ENCODE measurements around the gene GABRR1. TPM values are rescaled to one million over a fixed set of nuclear protein-coding genes. Genes with fewer than 3 reads are reported as not detected.
"Not testable (repeated sequence)": the region's sequence is repeated elsewhere in the genome, so short reads cannot be mapped to it uniquely, and the experiment has no call there.

Gene GABRR1
- total RNA-seq, 2 donors from 2014 or later = not detected

DNA sequence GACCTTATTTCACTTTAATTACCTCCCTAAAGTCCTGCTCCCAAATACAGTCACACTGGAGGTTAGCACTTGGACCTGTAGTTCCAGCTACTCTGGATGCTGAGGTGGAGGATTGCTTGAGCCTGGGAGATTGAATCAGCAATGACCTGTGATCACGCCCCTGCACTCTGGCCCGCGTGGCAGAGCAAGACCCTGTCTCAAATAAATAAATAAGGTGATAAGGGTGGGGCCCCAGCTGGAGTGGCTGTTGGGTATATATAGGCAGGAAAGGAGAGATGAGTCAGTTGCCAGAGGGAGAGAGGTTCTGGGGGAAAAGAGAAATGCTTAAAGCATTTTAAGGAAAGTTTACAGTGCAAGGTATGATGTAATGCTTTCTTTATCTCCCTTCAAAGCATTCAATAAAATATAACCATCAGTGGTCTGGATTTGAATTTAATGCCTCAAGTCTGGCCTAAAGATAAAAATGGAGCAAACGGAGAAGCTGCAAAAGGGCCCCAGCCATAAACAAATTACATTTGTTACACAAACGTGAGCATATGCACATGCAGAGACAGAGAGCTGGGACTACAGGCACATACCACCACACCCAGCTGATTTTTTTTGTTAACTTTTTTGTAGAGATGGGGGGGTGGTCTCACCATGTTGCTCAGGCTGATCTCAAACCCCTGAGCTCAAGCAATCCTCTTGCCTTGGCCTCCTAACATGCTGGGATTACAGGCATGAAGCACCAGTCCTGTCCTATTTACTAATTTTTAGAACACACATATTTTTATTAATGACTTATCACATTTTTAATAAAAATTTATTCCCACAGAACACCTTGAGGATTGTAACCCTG lies 77.4 kb downstream of the GABRR1 start:
- no peaks in the 10 kb centered on the region for H3K27me3 Mint-ChIP-seq
- H3K27ac Mint-ChIP-seq = no peak overlapping the region
- ATAC-seq = no peak
- H3K36me3 Mint-ChIP-seq = no peaks in the 10 kb centered on the region
- H3K4me1 Mint-ChIP-seq (ENCODE audit: low read depth in 2 of 2) = peaks cover 0 to 13% of the 10 kb centered on the region in 2 donors
- H3K9me3 Mint-ChIP-seq = no peaks in the 10 kb centered on the region
- DNase-seq (ENCODE audit: low spot score) = no peak
- no peak overlapping the region for H3K4me3 Mint-ChIP-seq

DNA sequence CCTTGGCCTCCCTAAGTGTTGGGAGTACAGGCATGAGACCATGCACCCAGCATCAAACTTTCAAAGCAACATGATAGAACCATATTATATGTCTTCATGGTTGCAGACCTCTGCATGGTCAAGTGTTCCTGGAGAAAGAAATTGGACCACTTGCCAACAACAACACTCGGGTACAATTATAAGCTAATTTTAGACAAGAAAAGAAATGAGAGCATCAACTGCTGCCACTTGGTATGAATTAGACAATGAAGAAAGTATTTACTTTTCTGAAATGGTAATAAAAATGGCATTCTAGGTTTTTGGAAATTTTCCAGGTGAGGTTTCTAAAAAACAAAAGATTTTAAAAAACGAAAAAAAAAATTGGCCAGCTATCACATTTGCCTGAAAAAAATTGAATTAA lies 79.0 kb downstream of the GABRR1 start:
- Mint-ChIP-seq H3K27ac (no peak overlapping the region), H3K27me3 (no peaks in the 10 kb centered on the region), H3K36me3 (no peaks in the 10 kb centered on the region), H3K4me1 (ENCODE audit: low read depth in 2 of 2) (no peaks in the 10 kb centered on the region), H3K4me3 (no peak overlapping the region), H3K9me3 (no peaks in the 10 kb centered on the region)
- ATAC-seq (no peak), DNase-seq (ENCODE audit: low spot score) (no peak)

DNA sequence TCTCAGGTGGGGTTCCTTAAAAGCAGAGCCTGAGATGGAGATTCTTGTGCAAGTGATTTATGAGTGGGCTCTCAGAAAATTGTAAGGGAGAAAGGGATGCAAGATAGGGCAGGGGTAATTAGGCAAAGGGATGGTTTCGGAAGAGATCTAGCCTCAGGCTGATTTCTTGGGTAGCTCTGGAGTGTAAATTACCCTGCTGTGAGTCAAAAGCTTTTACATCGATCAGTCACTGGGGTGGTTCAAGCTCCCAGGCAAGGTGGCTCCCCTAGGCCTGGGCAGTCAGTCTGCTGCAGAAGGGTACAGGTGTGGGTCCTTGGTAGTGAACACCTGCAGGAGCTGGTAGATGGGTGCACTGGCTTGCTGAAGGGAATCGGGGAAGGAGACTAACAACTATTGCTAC lies 82.4 kb downstream of the GABRR1 start:
- ATAC-seq (no peak), DNase-seq (ENCODE audit: low spot score) (no peak)
- H3K27me3 Mint-ChIP-seq = no peaks in the 10 kb centered on the region
- H3K9me3 Mint-ChIP-seq = no peaks in the 10 kb centered on the region
- no peak overlapping the region for H3K4me3 Mint-ChIP-seq
- H3K27ac Mint-ChIP-seq = no peak overlapping the region
- H3K4me1 Mint-ChIP-seq (ENCODE audit: low read depth in 2 of 2) = no peaks in the 10 kb centered on the region
- H3K36me3 Mint-ChIP-seq = no peaks in the 10 kb centered on the region

DNA sequence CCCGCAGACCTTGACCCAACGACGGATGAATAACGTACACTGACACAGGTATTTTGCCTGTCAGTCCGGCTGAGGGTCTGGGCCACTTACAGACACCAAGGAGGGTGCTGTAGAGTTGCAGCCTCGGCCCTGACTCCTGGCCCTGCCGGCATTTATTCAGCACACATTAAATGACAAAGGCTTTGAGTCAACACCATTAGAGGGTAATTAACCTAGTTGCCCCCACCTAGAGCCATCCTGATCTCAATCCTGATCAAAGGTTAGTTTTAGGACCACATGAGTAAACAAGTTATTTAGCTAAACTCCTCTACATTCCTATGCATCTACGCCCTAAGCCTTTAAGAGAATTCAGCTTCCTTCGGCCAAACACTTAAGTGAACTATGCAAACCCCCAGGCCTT lies 83.2 kb downstream of the GABRR1 start:
- DNase-seq (ENCODE audit: low spot score) = no peak
- Mint-ChIP-seq H3K27me3 (no peaks in the 10 kb centered on the region), H3K4me3 (no peak overlapping the region), H3K9me3 (no peaks in the 10 kb centered on the region), H3K36me3 (no peaks in the 10 kb centered on the region), H3K27ac (no peak overlapping the region), H3K4me1 (ENCODE audit: low read depth in 2 of 2) (no peaks in the 10 kb centered on the region)
- no peak for ATAC-seq

DNA sequence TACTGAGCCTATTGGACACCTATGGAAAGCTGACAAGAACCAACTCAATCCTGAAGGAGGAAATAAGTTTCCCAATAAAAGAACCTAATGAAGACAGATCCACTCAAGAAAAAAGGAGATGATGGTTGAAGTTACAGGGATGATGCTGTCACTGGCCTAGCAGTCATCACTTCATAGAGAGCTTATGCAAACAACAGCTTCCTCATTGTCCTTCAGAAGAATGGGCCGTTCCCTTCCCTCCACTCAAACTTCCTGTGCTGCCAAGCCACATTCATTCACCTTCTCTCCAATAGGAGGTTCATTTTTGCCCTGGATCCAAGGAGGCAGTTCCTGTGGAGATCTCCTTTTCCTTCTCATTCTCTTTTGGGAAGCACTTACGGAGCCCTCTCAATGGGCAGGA lies 85.1 kb downstream of the GABRR1 start:
- ATAC-seq (no peak), DNase-seq (ENCODE audit: low spot score) (no peak)
- no peaks in the 10 kb centered on the region for H3K27me3 Mint-ChIP-seq
- H3K36me3 Mint-ChIP-seq = peaks cover 6% of the 10 kb centered on the region
- no peaks in the 10 kb centered on the region for H3K9me3 Mint-ChIP-seq
- peaks cover 0 to 6% of the 10 kb centered on the region in 2 donors for H3K4me1 Mint-ChIP-seq (ENCODE audit: low read depth in 2 of 2)
- no peak overlapping the region for H3K4me3 Mint-ChIP-seq
- no peak overlapping the region for H3K27ac Mint-ChIP-seq

DNA sequence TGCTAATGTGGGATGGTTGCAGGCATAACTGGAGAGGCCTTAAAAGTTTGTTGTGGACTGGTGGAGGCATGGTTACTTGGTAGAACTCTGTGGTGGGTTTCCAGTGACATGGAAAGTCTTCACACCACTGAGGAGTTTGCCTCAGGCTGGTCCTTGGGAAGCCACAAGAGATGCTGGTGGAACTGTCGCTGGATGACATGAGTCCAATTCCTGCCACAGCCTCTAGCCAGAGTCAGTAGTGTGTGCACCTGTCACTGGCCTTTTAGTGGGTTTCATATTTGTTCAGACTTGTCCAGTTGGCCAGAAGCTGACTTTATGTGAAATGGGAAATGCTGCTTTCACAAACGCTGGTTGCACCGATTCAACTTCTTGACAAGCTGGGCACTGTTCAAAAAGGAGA lies 85.6 kb downstream of the GABRR1 start:
- Mint-ChIP-seq H3K27ac (no peak overlapping the region), H3K27me3 (no peaks in the 10 kb centered on the region), H3K36me3 (peaks cover 6% of the 10 kb centered on the region), H3K4me1 (ENCODE audit: low read depth in 2 of 2) (peaks cover 0 to 6% of the 10 kb centered on the region in 2 donors), H3K4me3 (no peak overlapping the region), H3K9me3 (no peaks in the 10 kb centered on the region)
- DNase-seq (ENCODE audit: low spot score) (no peak), ATAC-seq (no peak)

DNA sequence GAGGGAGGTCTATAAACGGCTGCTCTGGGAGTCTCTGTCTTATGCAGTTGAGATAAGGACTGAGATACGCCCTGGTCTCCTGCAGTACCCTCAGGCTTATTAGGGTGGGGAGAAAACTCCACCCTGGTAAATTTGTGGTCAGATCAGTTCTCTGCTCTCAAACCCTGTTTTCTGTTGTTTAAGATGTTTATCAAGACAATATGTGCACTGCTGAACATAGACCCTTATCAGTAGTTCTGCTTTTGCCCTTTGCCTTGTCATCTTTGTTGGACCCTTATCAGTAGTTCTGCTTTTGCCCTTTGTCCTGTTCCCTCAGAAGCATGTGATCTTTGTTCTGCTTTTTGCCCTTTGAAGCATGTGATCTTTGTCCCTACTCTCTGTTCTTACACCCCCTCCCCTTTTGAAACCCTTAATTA lies 88.9 kb downstream of the GABRR1 start:
- H3K4me1 Mint-ChIP-seq (ENCODE audit: low read depth in 2 of 2); H3K4me3 Mint-ChIP-seq; DNase-seq (ENCODE audit: low spot score); ATAC-seq; H3K27ac Mint-ChIP-seq; H3K27me3 Mint-ChIP-seq; H3K9me3 Mint-ChIP-seq; H3K36me3 Mint-ChIP-seq: not testable (repeated sequence)

Other genes starting within 250 kb of the GABRR1 start
- 100 to 1,000 TPM in 1 of 2 donors, 10 to 100 TPM in 1; 38.2 to 102 TPM for gene PNRC1, start 136.6 kb downstream of the GABRR1 start, total RNA-seq
- gene SRSF12, start 99.3 kb downstream of the GABRR1 start, total RNA-seq = under 1 TPM; 0.14 to 0.17 TPM
- gene PM20D2, start 71.3 kb downstream of the GABRR1 start, total RNA-seq = 1 to 10 TPM; 3.8 to 6.2 TPM
- gene GABRR2, start 97.9 kb upstream of the GABRR1 start, total RNA-seq = 1 to 10 TPM; 1.0 to 1.9 TPM
- gene UBE2J1, start 135.4 kb upstream of the GABRR1 start, total RNA-seq = 10 to 100 TPM; 31.1 to 35.0 TPM
- gene RRAGD, start 194.9 kb upstream of the GABRR1 start, total RNA-seq = 1 to 10 TPM in 1 of 2 donors, under 1 TPM in 1; 0.98 to 1.3 TPM
- gene ANKRD6, start 215.8 kb upstream of the GABRR1 start, total RNA-seq = 1 to 10 TPM; 1.6 to 3.2 TPM